ENCODE measurements around the gene TARS1. TPM values are rescaled to one million over a fixed set of nuclear protein-coding genes. Genes with fewer than 3 reads are reported as not detected.

The TARS1 gene
- total and polyA plus RNA-seq, 2 of the 8 experiments (the other 6 are each of a cell fraction or from before 2014, with no cell fraction given) = 94.4 to 445 TPM

DNA sequence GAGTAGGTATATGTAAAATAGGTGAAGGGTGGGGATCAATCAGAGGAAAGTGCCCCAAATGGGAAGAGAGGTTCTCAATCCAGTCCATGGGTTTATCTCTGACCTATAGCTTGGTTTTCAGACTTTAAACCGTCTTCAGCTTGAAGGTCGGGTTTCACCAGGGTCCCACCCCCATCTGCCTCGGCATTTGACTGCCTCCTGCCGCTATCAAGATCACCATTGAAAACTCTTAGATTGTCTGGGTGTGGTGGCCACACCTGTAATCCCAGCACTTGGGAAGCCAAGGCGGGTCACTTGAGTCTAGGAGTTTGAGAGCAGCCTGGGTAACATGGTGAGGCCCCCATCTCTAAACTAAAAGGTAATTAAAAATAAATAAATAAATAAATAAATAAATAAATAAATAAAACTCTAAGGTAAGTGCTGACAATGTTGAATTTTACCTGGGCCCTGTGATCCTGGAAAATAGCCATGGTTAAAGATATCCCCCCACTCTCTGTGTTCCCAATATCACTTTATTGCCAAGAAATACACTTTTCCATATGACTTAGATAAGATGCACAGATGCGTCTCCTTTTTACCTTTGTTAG is 48.8 kb downstream of the TARS1 start:
- POLR2A ChIA-PET (ENCODE audit: partially characterized antibody) = interaction anchor here (0.9 to 2.4 kb wide), 7 partner anchors 9 to 48 kb away, joined by 3 to 8 read pairs (median 6); partner anchors contain the start of gene TARS1
- TF ChIP-seq, protein P1, sequence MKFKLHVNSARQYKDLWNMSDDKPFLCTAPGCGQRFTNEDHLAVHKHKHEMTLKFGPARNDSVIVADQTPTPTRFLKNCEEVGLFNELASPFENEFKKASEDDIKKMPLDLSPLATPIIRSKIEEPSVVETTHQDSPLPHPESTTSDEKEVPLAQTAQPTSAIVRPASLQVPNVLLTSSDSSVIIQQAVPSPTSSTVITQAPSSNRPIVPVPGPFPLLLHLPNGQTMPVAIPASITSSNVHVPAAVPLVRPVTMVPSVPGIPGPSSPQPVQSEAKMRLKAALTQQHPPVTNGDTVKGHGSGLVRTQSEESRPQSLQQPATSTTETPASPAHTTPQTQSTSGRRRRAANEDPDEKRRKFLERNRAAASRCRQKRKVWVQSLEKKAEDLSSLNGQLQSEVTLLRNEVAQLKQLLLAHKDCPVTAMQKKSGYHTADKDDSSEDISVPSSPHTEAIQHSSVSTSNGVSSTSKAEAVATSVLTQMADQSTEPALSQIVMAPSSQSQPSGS (IDR thresholded peaks at IDR 0.05; ENCODE audit: low read length) = no peak
- TF ChIP-seq, protein P2, sequence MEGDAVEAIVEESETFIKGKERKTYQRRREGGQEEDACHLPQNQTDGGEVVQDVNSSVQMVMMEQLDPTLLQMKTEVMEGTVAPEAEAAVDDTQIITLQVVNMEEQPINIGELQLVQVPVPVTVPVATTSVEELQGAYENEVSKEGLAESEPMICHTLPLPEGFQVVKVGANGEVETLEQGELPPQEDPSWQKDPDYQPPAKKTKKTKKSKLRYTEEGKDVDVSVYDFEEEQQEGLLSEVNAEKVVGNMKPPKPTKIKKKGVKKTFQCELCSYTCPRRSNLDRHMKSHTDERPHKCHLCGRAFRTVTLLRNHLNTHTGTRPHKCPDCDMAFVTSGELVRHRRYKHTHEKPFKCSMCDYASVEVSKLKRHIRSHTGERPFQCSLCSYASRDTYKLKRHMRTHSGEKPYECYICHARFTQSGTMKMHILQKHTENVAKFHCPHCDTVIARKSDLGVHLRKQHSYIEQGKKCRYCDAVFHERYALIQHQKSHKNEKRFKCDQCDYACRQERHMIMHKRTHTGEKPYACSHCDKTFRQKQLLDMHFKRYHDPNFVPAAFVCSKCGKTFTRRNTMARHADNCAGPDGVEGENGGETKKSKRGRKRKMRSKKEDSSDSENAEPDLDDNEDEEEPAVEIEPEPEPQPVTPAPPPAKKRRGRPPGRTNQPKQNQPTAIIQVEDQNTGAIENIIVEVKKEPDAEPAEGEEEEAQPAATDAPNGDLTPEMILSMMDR (IDR thresholded peaks at IDR 0.05; ENCODE audit: control extremely low read depth in 1 of 3, insufficient read depth in 1 of 3, low read depth in 1 of 3, low read length in 3 of 3) = no peak
- TF ChIP-seq SP2 (IDR thresholded peaks at IDR 0.05; ENCODE audit: low read length) (no peak), JUN (IDR thresholded peaks at IDR 0.05; ENCODE audit: low read depth, low read length) (no peak), YY1 (IDR thresholded peaks at IDR 0.05; ENCODE audit: low read depth, low read length) (no peak), CBX8 (IDR thresholded peaks at IDR 0.05; ENCODE audit: borderline replicate concordance, low read depth, low read length) (no peak), RXRA (IDR thresholded peaks at IDR 0.05; ENCODE audit: insufficient read depth, low read depth, low read length) (no peak), KDM5A (IDR thresholded peaks at IDR 0.05; ENCODE audit: low read length) (no peak)

More for the DNA sequence above, 48.8 kb downstream of the TARS1 start:
- Histone ChIP-seq H2BK12ac (ENCODE audit: low read depth, low read length) (no peak overlapping the region), H3K14ac (ENCODE audit: insufficient read length) (no peak overlapping the region), H2BK20ac (ENCODE audit: low read length) (no peak overlapping the region), H3K4me3 (ENCODE audit: extremely low read depth in 1 of 4, insufficient read depth in 2 of 4, low read depth in 3 of 4, low read length in 4 of 4) (peak overlapping the region in 1 of 4 experiments; percentile 0; a peak in 1 of 8 replicates), H3K27ac (ENCODE audit: low read depth, low read length) (no peak overlapping the region), H3K4ac (replicated peaks; ENCODE audit: insufficient read length, low read depth, low read length) (no peak overlapping the region), H4K20me1 (replicated peaks in 1 of 2; ENCODE audit: control insufficient read depth in 1 of 2, insufficient read depth in 2 of 2, low read length in 2 of 2) (no peaks in the 10 kb centered on the region), H3K4me1 (replicated peaks in 1 of 4; ENCODE audit: control insufficient read depth in 3 of 4, insufficient read depth in 4 of 4, low read length in 3 of 4) (peaks cover 6 to 12% (median 9%) of the 10 kb centered on the region in 4 experiments; a peak in 6 of 7 replicates), H3K18ac (ENCODE audit: extremely low read depth, low read length) (no peak overlapping the region), H3K23ac (ENCODE audit: insufficient read length) (no peak overlapping the region), H3K4me2 (ENCODE audit: insufficient read depth in 1 of 2, low read depth in 2 of 2, low read length in 2 of 2) (no peak overlapping the region), H3K79me1 (ENCODE audit: low read depth, low read length) (no peaks in the 10 kb centered on the region), H3K36me3 (ENCODE audit: control insufficient read depth in 2 of 4, insufficient read depth in 4 of 4, low read length in 3 of 4) (no peaks in the 10 kb centered on the region), H2AK5ac (ENCODE audit: low read depth, low read length) (no peak overlapping the region), H4K8ac (ENCODE audit: extremely low read depth, insufficient read depth, low read length) (no peak overlapping the region), H4K91ac (replicated peaks; ENCODE audit: insufficient read length, low read length) (no peak overlapping the region), H3K56ac (replicated peaks; ENCODE audit: insufficient read length, low read depth, low read length) (no peak overlapping the region), H2BK120ac (replicated peaks; ENCODE audit: low read depth, low read length) (no peak overlapping the region), H3K9me3 (ENCODE audit: insufficient read depth in 2 of 2, low read depth in 1 of 2, low read length in 1 of 2) (no peaks in the 10 kb centered on the region), H2BK5ac (ENCODE audit: low read depth, low read length) (no peak overlapping the region), H2BK15ac (ENCODE audit: low read length) (no peak overlapping the region), H3K27me3 (replicated peaks in 1 of 4; ENCODE audit: control insufficient read depth in 3 of 4, extremely low read depth in 1 of 4, insufficient read depth in 3 of 4, low read length in 3 of 4) (no peaks in the 10 kb centered on the region), H3K9ac (replicated peaks in 1 of 4; ENCODE audit: extremely low read depth in 1 of 4, low read depth in 3 of 4, low read length in 3 of 4) (no peak overlapping the region), H4K5ac (ENCODE audit: insufficient read length, low read depth, low read length) (no peak overlapping the region), H3K79me2 (ENCODE audit: control insufficient read depth in 1 of 2, insufficient read depth in 2 of 2, low read length in 2 of 2) (no peaks in the 10 kb centered on the region), H2AFZ (ENCODE audit: low read length) (no peak overlapping the region), H3K23me2 (ENCODE audit: low read depth, low read length) (no peaks in the 10 kb centered on the region)
- 63% methylated on average over 6 of the region's 6 CpGs; no CpG with 5 or more reads in 1 of the 2 experiments for WGBS, 2 experiments (ENCODE audit: extremely low coverage in 1 of 2, insufficient coverage in 1 of 2, insufficient read length in 1 of 2, insufficient replicate concordance in 2 of 2, low coverage in 1 of 2, low lambda C conversion rate in 2 of 2, missing lambda C conversion rate in 1 of 2)
- peak; percentile 83 for FAIRE-seq
- CTCF ChIA-PET (ENCODE audit: partially characterized antibody) = interaction anchor here (0.7 to 2.4 kb wide), 7 partner anchors 9 to 1126 kb away, joined by 3 to 8 read pairs (median 4); no protein-coding TSS in a partner anchor
- no peak for DNase-seq (ENCODE audit: low read depth in 1 of 2, low spot score in 2 of 2)
